Pancreas (tissue), 10 donors: ENCODE results near the gene PML. TPM values are rescaled to one million over a fixed set of nuclear protein-coding genes. Genes with fewer than 3 reads are reported as not detected.
"Not testable (repeated sequence)": the region's sequence is repeated elsewhere in the genome, so short reads cannot be mapped to it uniquely, and the experiment has no call there.

ENCODE experiments used
- ATAC-seq, 4 donors: fragments of 200-7000 bp; cut with Tn5 transposase; one replicate each; pipeline versions ENCODE4 v1.8.0 to v1.9.1; 2020; ENCODE audit warnings: mild to moderate bottlenecking in 4 of 4, moderate library complexity in 4 of 4
- DNase-seq, 6 donors: peaks; one replicate each; pipeline ENCODE4 v3.0.0-alpha.2; 2020
- FAIRE-seq: peaks from 2 replicates; lab custom pipeline; 2012; peaks lifted over from hg19 to GRCh38; lab: Jason Lieb, UNC
- H3K27ac ChIP-seq, 4 donors: fragments of 200-600 bp; sonication (generic); 1 replicate in 3 of 4; 2 replicates in 1 of 4; pipeline versions ENCODE4 v1.5.0 to v1.8.0; 2020
- H3K27me3 ChIP-seq, 4 donors: fragments of 200-600 bp; one replicate each; pipeline ENCODE4 v1.8.0; 2021
- H3K36me3 ChIP-seq, 3 donors: fragments of 200-600 bp; sonication (generic) in 1 of 3; one replicate each; pipeline versions ENCODE4 v1.5.0 to v1.8.0; 2020 to 2021
- H3K4me1 ChIP-seq, 3 donors: fragments of 200-600 bp; one replicate each; pipeline ENCODE4 v1.8.0; 2021
- H3K4me3 ChIP-seq, 4 donors: fragments of 200-600 bp; sonication (generic) in 2 of 4; one replicate each; pipeline versions ENCODE4 v1.5.0 to v1.8.0; 2020 to 2021
- H3K9me3 ChIP-seq, 4 donors: fragments of 200-600 bp; one replicate each; pipeline ENCODE4 v1.8.0; 2021
- CTCF ChIP-seq, 4 donors: fragments of 200-600 bp; sonication (generic) in 3 of 4; IDR thresholded peaks; one replicate each; pipeline versions ENCODE4 v1.5.0 to v1.8.0; 2021; ENCODE audit warnings: antibody characterized with exemption in 4 of 4
- WGBS, 2 donors: extraction: QIAGEN DNeasy Blood & Tissue Kit; methylation state at CpG; one replicate each; pipeline ENCODE4 v1.1.7; 2013; 5-methylcytosine and 5-hydroxymethylcytosine counted together
- intact Hi-C, 3 donors: fragments of 100-400 bp; cut with DNase I; formaldehyde crosslinking; loops; one replicate each; pipeline versions ENCODE4 v1.11.1 to v1.14.2; 2022
- polyA plus RNA-seq, 2 donors: library from polyadenylated mRNA; stranded (reverse); fragments of 200-250 nt; gene quantifications; one replicate each; pipeline ENCODE4 v1.2.3, GENCODE V29; 2013
- total RNA-seq, 6 donors: library from RNA; stranded (reverse); fragmentation: NEBNext Ultra II Directional in 4 of 6; extraction: Animal tissue kit (Norgen Biotek cat#: 25700) in 4 of 6; gene quantifications; one replicate each; pipeline versions ENCODE4 v1.2.1 to v1.2.4, GENCODE V29; 2021 to 2023
- donor health status: healthy with polysubstance abuse.
- donor health status: DM: no; HTN: no; CAD: no; lungs with moderate emphysema.
- donor health status: DM: no; HTN: no; CAD: no.
- donor health status: control.
- donor health status: control.
- donor health status: Bipolar disorder and iron deficiency.
- donor health status: DM: yes; HTN: yes; CAD: no.
- donor health status: DM: no; HTN: no; CAD: no.
- donor health status: DM: no; HTN: no; CAD: no.
- donor health status: DM: yes; HTN: yes; CAD: no.

PML gene
- total and polyA plus RNA-seq, 8 donors, result 10.6 to 31.7 (median 15.4) TPM

DNA sequence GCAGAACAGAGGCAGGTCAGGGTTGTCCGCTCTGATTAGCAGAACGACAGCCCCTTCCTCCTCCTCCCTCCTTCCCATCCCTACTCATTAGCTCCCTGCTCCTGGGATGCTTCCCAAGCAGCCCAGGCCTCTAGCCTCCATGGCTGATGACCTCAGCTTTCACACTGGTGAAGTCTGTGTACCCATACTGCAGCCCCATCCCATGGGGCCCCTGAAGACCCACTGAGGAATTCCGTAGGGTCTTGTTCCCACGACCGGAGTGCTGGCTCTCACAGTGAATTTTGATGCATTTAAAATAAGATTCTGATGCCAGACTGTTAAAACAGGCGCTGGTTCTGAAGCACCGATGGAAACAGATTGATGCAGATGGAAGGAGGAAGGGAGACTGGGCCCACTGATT is 51.8 kb downstream of the PML start:
- Histone ChIP-seq H3K27me3 (no peaks in the 10 kb centered on the region), H3K36me3 (no peaks in the 10 kb centered on the region), H3K27ac (no peak overlapping the region), H3K4me1 (peaks cover 0 to 11% (median 0%) of the 10 kb centered on the region in 3 donors), H3K4me3 (no peak overlapping the region), H3K9me3 (no peaks in the 10 kb centered on the region)
- DNase-seq (peak in 1 of 6 donors; percentile 18), ATAC-seq (no peak), FAIRE-seq (no peak)
- TF ChIP-seq CTCF (IDR thresholded peaks at IDR 0.05), result no peak
- intact Hi-C loops, result no loop called here
- WGBS, 2 donors, result 61 to 76% methylated on average over 7 of the region's 7 CpGs

GRCh38 chr15:74050127-74050526 is 55.6 kb downstream of the PML start:
- H3K27me3 ChIP-seq, result no peaks in the 10 kb centered on the region
- H3K4me1 ChIP-seq, result peaks cover 0 to 15% (median 0%) of the 10 kb centered on the region in 3 donors
- DNase-seq (no peak), FAIRE-seq (no peak), ATAC-seq (no peak)
- H3K4me3 ChIP-seq, result no peak overlapping the region
- H3K36me3 ChIP-seq, result no peaks in the 10 kb centered on the region
- peak overlapping the region in 2 of 4 donors; percentile 72 to 78 for H3K27ac ChIP-seq
- H3K9me3 ChIP-seq, result no peaks in the 10 kb centered on the region
- intact Hi-C loops, result loop anchor here in 1 of 3 donors (10.0 kb wide), 1 partner anchor 275 kb away; no protein-coding TSS in a partner anchor
- TF ChIP-seq CTCF (IDR thresholded peaks at IDR 0.05), result no peak
- WGBS, 2 donors, result 71 to 82% methylated on average over 5 of the region's 5 CpGs

DNA sequence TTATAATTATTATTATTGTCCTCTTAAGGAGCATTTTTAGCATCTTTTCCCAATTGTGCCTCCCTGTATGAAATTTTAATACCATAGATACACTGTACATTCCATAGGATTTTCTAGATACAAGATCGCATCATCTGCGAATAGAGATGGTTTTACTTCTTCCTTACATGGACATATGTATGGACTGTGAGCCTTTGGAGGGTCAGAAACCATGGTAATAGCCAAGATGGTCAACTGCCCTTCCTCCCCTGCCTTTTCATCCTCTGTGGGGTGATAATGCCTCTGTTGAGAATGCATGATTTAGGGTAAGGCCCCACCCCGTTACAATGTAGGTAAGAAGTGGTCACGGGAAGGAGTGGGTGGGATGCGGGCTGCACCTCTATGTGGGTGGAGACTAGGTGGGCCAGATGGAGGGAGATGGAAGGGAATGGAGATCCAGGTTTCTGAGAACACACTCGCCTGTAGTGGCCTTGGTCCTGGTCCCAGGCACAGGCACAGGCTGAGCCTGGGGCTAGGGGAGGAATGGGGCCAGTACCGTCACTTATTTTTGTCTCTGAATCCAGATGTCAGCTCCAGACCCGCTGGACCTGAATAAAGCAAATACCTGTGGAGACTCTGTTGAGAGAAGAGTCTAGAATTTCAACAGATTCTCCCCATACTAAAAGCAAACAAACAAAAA is 56.2 kb downstream of the PML start:
- no peak for FAIRE-seq
- no peak for DNase-seq

GRCh38 chr15:74052271-74053260 is 58.0 kb downstream of the PML start:
- not testable (repeated sequence) for ATAC-seq, H3K27me3 ChIP-seq, H3K36me3 ChIP-seq, FAIRE-seq, H3K9me3 ChIP-seq, H3K4me3 ChIP-seq
- peak in 1 of 6 donors; percentile 68 for DNase-seq
- intact Hi-C loops, result loop anchor here in 1 of 3 donors (10.0 kb wide), 1 partner anchor 272 kb away; no protein-coding TSS in a partner anchor
- H3K4me1 ChIP-seq, result peaks cover 0 to 15% (median 0%) of the 10 kb centered on the region in 3 donors
- WGBS, 2 donors, result 83 to 89% methylated on average over 35 to 42 of the region's 42 CpGs
- H3K27ac ChIP-seq, result peak overlapping the region in 2 of 4 donors; percentile 72 to 78

More for the DNA sequence above, 56.2 kb downstream of the PML start:
- TF ChIP-seq CTCF (IDR thresholded peaks at IDR 0.05), result no peak
- peak in 1 of 4 donors; percentile 3 for ATAC-seq
- WGBS, 2 donors, result 70 to 81% methylated on average over 8 of the region's 8 CpGs
- Histone ChIP-seq H3K27me3 (no peaks in the 10 kb centered on the region), H3K9me3 (no peaks in the 10 kb centered on the region), H3K4me1 (peaks cover 0 to 15% (median 0%) of the 10 kb centered on the region in 3 donors), H3K27ac (peak overlapping the region in 3 of 4 donors; percentile 46 to 78 (median 72)), H3K4me3 (no peak overlapping the region), H3K36me3 (no peaks in the 10 kb centered on the region)
- intact Hi-C loops, result loop anchor here in 1 of 3 donors (10.0 kb wide), 1 partner anchor 274 kb away; no protein-coding TSS in a partner anchor

DNA sequence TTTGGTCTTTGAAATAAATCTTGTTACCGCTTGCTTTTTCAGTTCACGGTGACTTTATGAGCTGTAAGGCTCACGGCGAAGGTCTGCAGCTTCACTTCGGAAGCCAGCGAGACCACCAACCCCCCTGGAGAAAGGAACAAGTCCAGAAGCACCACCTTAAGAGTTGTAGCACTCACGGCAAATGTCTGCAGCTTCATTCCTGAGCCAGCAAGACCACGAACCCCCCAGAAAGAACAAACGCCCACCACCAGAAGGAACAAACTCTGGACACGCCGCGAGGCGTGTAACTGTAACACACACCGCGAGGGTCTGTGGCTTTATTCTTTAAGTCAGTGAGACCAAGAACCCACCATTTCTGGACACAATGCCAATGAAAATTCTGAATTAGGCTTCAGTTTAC is 59.0 kb downstream of the PML start:
- DNase-seq (no peak), FAIRE-seq (no peak), ATAC-seq (no peak)
- WGBS, 2 donors, result 65 to 73% methylated on average over 15 of the region's 15 CpGs
- no peaks in the 10 kb centered on the region for H3K27me3 ChIP-seq
- H3K27ac ChIP-seq, result no peak overlapping the region
- H3K4me1 ChIP-seq, result peaks cover 0 to 11% (median 0%) of the 10 kb centered on the region in 3 donors
- H3K4me3 ChIP-seq, result no peak overlapping the region
- intact Hi-C loops, result loop anchor here in 1 of 3 donors (10.0 kb wide), 1 partner anchor 271 kb away; no protein-coding TSS in a partner anchor
- TF ChIP-seq CTCF (IDR thresholded peaks at IDR 0.05), result no peak
- H3K36me3 ChIP-seq, result no peaks in the 10 kb centered on the region
- no peaks in the 10 kb centered on the region for H3K9me3 ChIP-seq
